GM19438 (cell line): ENCODE results near the gene CCDC60.

ENCODE experiments used
- ATAC-seq: cut with Tn5 transposase; IDR thresholded peaks from one replicate; pipeline ENCODE4 v1.9.1; 2021; ENCODE audit warnings: low read depth; ENCODE audit not compliant: unreplicated experiment

CCDC60 gene

GRCh38 chr12:119383206-119383605, 48.7 kb downstream of the CCDC60 start:
- no peak for ATAC-seq

- ATAC-seq, result no peak
These were observed 49.8 kb downstream of the CCDC60 start for GRCh38 chr12:119384340-119384739.

DNA sequence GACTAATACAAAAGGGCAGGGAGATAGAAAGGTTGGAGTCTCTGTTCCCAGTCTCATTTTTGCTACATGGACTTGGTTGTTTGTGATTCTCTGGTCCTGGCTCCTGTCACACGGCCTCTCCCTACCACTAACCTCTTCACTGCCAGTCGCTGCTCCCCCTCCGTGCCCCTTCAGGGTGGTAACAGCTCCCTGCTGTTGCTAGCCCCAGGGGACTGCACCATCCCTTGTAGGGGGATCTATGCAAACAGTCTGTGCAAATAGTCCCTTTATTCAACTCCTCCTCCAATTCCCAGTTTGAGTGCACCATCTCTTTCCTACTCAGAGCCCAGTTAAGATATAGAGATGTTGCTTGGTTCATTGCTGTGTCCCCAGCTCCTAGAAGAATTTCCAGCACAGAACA, 51.1 kb downstream of the CCDC60 start:
- ATAC-seq, result no peak

DNA sequence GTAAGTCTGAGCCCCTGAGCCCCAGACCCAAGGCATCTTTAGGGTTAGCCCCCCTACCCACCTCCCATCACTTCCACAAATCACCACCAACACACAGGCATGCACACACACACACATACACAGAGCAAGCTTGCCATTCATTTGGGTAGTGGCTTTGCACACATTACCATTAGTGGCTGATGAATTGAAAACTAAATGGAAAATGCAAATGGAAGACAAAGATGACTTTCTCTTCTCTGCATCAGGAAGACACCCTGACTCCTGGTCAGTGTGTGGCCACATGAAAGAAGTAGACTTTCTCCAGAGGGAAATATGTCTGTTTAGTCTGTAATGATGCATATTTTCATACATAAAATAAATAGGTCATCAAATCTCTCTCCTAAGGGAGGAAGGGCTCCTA, 55.2 kb downstream of the CCDC60 start:
- no peak for ATAC-seq

- ATAC-seq, result no peak
These were observed 57.1 kb downstream of the CCDC60 start for GRCh38 chr12:119391673-119392072.

DNA sequence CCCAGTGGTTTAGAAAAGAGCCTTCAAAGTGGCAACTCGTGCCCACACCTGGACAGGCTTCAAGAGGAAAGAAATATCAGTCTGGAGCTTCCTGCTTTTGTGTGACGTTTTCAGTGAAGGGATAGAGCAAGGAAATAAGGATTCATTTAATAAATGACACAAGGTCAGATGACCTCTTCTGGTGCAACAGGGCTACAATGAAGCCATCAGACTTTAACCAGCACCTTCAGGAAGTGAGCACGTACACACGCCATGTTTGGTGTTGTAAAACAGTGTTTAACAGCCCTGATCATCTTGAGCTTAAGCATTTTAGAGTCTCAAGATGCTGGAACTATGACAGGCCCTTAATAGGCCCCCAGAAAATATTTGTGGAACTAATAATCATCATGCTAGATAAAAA, 59.1 kb downstream of the CCDC60 start:
- ATAC-seq, result no peak

GRCh38 chr12:119397540-119397939, 63.0 kb downstream of the CCDC60 start:
- no peak for ATAC-seq

- ATAC-seq, result no peak
These were observed 63.7 kb downstream of the CCDC60 start for GRCh38 chr12:119398190-119398589.

DNA sequence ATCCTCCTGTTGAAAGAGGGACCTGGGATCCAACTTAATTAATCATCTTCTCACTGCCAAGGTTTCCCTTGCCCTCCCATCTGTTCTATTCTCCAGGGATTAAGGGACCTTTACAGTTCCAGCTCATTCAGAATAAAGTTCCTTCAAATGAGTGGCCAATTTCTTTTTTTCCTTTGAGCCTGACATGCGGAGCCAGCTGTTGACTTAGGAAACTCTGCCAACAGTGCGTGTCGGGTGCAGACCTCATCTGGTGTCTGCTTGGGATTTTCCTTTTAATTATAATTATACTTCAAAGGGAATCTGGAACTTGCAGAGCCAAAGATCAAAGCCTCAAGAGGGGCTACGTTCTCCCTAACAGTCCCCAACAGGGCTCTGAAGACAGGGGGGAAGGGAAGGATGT, 64.8 kb downstream of the CCDC60 start:
- no peak for ATAC-seq

DNA sequence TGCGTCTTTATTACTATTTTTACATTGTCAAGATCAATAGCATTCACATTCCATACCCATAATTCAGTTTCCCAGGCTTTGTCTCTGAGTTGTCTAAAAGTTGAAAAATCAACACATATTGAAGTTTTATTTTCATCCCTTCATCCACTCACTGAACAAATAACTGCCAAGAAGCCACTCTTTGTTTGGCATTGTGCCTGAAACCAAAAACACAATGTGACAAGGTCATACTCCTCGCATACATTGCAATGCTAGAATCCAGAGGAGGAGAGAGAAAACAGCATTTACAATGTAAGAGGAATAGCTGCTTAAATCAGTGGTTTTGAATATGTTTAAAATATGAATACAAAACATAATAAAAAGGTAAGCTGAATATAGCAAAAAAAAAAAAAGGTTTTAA, 71.8 kb downstream of the CCDC60 start:
- no peak for ATAC-seq

- ATAC-seq, result no peak
These were observed 72.3 kb downstream of the CCDC60 start for GRCh38 chr12:119406811-119407210.

GRCh38 chr12:119409043-119409442, 74.5 kb downstream of the CCDC60 start:
- no peak for ATAC-seq

GRCh38 chr12:119410396-119410795, 75.9 kb downstream of the CCDC60 start:
- ATAC-seq, result no peak

DNA sequence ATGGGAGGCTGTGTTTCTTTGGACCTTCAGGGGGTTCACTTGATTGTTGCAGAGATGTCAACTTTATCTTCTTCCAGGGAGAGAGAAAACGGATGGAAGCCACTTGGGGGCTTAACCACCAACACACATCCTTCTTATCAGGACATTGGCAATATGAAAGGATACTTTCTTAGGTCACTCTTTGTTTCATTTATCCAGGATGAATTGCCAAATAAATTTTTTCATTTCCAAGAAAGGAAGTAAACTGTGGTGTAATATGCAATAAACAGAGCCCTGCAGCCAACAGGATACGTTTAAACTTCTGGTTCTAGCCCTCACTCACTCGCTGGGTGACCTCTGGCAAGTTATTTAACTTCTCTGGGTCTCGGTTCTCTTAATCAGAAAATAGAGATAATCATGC, 77.8 kb downstream of the CCDC60 start:
- ATAC-seq, result no peak

DNA sequence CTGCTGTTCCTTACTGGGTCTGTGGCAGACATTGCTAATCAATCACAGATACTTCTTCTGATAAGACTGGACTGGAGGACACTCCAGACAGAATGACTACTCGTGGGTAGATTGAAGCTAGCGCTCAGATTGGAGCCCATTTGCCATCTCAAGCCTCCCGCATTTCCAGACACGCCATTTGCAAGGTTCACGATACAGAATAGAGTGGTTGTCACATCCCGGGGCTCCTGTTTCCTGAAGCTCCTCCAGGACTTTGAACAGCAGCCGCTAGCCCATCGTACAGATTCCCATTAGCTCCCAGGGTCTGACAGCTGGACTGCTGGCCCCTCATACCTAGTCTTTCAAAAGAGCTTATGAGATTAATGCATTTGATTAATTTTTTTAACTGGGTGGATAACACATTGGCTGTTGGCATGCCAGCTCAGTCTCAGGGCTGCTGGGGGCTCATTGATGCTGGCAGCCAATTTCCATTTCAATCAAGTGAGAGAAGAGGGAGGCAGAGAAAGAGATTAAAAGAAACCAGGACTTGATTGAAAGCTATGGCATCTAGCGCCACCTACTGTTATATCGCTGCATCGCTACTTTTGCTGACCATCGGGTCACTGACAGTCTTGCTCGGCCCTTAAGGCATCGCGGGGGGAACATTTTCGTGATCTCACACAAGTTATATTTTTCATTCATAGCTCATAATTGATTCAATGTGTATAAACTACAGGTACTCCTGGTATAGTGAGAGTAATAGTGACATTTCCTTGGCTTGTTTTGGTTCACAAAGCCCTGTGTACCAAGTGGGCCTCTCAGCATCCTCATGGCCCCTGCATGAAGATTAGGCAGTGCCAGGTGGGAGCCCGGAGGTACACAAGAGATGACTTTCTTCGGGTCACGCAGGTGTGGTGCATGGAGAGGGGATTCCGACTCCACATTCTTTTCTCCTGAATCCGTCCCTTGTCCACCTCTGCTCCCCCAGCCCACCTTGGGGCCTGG, 78.6 kb downstream of the CCDC60 start:
- no peak for ATAC-seq

- no peak for ATAC-seq
These were observed 81.2 kb downstream of the CCDC60 start for GRCh38 chr12:119415714-119416113.

DNA sequence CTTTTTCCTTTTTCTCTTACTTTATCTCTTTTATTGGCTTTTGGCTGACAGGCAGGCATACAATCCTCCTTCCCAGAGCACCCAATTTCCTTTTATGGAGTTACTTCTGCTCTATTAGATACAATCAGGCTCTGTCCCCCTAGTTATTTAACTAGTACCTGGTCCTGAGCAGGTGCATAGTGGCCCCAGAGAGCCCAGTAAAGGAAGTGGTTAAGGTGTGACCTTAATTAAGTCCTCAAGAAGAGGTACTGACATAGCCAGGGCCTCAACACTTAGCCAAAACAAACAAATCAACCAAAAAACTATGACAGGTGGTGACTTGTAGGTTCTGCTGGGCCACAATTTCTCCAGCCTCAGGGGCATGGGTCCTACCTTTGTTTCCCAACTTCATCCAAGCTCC, 82.9 kb downstream of the CCDC60 start:
- ATAC-seq, result no peak

DNA sequence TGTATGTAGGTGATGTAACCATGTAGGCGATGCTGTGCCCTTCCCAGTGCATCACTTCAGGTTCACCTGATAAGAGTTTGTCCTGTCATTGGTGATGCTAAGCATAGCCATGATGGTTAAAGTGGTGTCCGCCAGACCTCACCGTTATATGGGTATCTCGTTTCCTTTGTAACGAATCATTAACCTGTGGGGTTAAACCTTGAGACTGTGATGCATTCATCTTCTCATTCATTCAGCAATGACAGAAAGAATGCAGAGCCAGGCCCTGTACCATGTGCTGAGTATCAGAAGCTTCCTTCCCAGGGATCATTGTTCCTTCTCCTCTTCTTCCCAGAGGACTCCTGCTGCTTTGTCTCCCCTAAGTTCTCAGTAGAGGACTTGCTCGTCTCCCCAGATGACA, 84.9 kb downstream of the CCDC60 start:
- no peak for ATAC-seq

DNA sequence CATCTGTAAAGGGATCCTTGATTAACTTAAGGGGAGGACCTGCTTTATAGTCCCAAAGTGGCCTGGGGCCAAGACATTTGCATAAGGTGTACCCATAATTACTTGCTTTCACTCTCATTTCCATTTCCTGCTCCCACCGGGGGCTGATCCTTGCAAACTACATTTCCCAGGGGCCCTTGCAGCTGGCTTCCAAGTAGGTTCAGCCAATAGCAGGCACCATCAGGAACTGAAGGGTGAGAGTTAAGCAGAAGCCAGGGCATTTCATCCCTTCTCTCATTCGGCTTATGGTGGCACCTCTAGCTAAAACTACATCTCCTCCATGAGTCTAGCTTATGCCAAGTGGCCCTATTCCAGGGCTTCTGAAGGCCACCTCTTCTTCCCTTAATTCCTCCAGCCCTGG, 88.8 kb downstream of the CCDC60 start:
- no peak for ATAC-seq

DNA sequence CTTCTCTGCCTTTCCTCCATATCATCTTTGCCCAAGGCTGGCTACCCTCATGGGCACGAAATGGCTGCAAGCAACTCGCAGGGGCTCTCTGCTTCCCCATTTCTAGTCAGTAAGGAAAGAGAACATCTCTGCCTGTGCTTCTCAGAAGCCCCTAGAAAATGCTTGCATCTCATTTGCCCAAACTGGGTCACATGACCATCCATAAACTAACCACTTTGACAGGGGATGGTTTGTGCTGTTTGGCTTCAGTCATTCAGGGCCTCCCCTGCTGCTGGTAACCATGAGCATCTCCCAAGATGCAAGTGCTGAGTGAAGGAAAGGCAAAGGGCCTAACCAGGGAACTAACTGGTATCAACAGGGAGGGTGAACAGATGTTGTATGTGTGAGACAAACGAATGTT, 91.1 kb downstream of the CCDC60 start:
- no peak for ATAC-seq

- ATAC-seq, result no peak
These were observed 96.6 kb downstream of the CCDC60 start for GRCh38 chr12:119431151-119431550.

GRCh38 chr12:119432949-119433348, 98.4 kb downstream of the CCDC60 start:
- ATAC-seq, result no peak
